Brain microvascular endothelial cell (primary cell): ENCODE measurements around the gene CCL13.

ENCODE experiments used
- DNase-seq: peaks from one replicate; pipeline ENCODE4 v3.0.0-alpha.2; 2020
- H3K27ac ChIP-seq: fragments of 250-450 bp; sonication (Bioruptor Pico); 2 replicates; pipeline ENCODE4 v1.5.1; 2020; ENCODE audit warnings: mild to moderate bottlenecking, moderate library complexity
- H3K27me3 ChIP-seq: fragments of 250-450 bp; sonication (Bioruptor Pico); replicated peaks from 2 replicates; pipeline ENCODE4 v1.5.1; 2020; ENCODE audit warnings: mild to moderate bottlenecking
- H3K36me3 ChIP-seq: fragments of 250-450 bp; sonication (Bioruptor Pico); replicated peaks from 2 replicates; pipeline ENCODE4 v1.5.1; 2020; ENCODE audit warnings: mild to moderate bottlenecking
- H3K4me3 ChIP-seq: 2 replicates; pipeline ENCODE4 v1.5.1; 2011; ENCODE audit warnings: low read depth, mild to moderate bottlenecking, control low read depth, low read length, moderate library complexity
- in situ Hi-C: cut with HindIII; loops from 2 replicates; pipeline ENCODE4 v1.10.0; 2017; ENCODE audit warnings: low sequenced_read_pairs, low pct_ligation_motif_present
- TF ChIP-seq, protein P1 (sequence below): IDR thresholded peaks from 2 replicates; pipeline ENCODE4 v1.5.1; 2011; ENCODE audit warnings: low read depth, mild to moderate bottlenecking, moderate library complexity, low read length, control low read depth, inconsistent platforms; ENCODE audit errors: missing control alignments

The CCL13 gene

GRCh38 chr17:34367486-34368195, 11.4 kb downstream of the CCL13 start:
- in situ Hi-C loops, result loop anchor here (25.0 kb wide), 1 partner anchor 180 kb away; no protein-coding TSS in a partner anchor
- H3K36me3 ChIP-seq, result no peaks in the 10 kb centered on the region
- H3K27ac ChIP-seq, result no peak overlapping the region
- no peaks in the 10 kb centered on the region for H3K27me3 ChIP-seq
- no peak for DNase-seq
- TF ChIP-seq, protein P1, sequence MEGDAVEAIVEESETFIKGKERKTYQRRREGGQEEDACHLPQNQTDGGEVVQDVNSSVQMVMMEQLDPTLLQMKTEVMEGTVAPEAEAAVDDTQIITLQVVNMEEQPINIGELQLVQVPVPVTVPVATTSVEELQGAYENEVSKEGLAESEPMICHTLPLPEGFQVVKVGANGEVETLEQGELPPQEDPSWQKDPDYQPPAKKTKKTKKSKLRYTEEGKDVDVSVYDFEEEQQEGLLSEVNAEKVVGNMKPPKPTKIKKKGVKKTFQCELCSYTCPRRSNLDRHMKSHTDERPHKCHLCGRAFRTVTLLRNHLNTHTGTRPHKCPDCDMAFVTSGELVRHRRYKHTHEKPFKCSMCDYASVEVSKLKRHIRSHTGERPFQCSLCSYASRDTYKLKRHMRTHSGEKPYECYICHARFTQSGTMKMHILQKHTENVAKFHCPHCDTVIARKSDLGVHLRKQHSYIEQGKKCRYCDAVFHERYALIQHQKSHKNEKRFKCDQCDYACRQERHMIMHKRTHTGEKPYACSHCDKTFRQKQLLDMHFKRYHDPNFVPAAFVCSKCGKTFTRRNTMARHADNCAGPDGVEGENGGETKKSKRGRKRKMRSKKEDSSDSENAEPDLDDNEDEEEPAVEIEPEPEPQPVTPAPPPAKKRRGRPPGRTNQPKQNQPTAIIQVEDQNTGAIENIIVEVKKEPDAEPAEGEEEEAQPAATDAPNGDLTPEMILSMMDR, result no peak
- no peak overlapping the region for H3K4me3 ChIP-seq

GRCh38 chr17:34368196-34368945, 12.1 kb downstream of the CCL13 start:
- H3K27me3 ChIP-seq, result no peaks in the 10 kb centered on the region
- no peak for DNase-seq
- TF ChIP-seq, protein P1, result no peak
- in situ Hi-C loops, result loop anchor here (25.0 kb wide), 1 partner anchor 181 kb away; no protein-coding TSS in a partner anchor
- H3K36me3 ChIP-seq, result no peaks in the 10 kb centered on the region
- no peak overlapping the region for H3K27ac ChIP-seq
- no peak overlapping the region for H3K4me3 ChIP-seq

DNA sequence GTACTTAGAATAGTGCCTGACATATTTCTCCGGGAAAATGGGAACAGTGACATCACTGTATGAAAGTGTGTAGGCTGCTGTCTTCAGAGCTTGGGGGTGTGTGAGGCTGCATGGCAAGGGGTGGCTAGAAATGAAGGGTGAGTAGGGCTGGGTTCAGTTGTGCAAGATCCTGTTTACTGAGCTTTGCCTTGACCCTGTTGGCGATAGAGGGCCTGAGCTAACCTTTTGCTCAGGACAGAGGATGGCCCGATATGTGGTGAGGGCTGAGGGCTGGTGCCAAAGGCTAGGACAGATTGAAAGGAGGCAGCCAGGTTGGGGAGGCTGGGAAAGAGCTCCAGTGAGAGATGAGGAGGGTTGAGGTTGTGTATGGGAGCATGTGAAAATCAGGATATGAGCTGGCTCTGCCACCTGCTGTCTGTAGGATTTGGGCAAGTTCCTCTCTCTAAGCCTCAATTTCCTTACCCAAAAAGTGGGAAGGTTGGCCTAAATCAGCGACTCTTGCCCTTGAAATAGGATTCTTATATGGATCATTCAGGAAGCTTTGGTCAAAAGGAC, 12.7 kb downstream of the CCL13 start:
- no peak overlapping the region for H3K27ac ChIP-seq
- H3K4me3 ChIP-seq, result no peak overlapping the region
- no peaks in the 10 kb centered on the region for H3K36me3 ChIP-seq
- in situ Hi-C loops, result loop anchor here (25.0 kb wide), 1 partner anchor 182 kb away; no protein-coding TSS in a partner anchor
- H3K27me3 ChIP-seq, result no peaks in the 10 kb centered on the region
- TF ChIP-seq, protein P1, result no peak
- DNase-seq, result no peak

GRCh38 chr17:34369571-34369970, 13.3 kb downstream of the CCL13 start:
- no peaks in the 10 kb centered on the region for H3K27me3 ChIP-seq
- TF ChIP-seq, protein P1, result no peak
- no peak overlapping the region for H3K4me3 ChIP-seq
- no peak for DNase-seq
- in situ Hi-C loops, result loop anchor here (25.0 kb wide), 1 partner anchor 182 kb away; no protein-coding TSS in a partner anchor
- no peaks in the 10 kb centered on the region for H3K36me3 ChIP-seq
- no peak overlapping the region for H3K27ac ChIP-seq

GRCh38 chr17:34370376-34370996, 14.2 kb downstream of the CCL13 start:
- in situ Hi-C loops, result loop anchor here (25.0 kb wide), 1 partner anchor 183 kb away; no protein-coding TSS in a partner anchor
- H3K36me3 ChIP-seq, result no peaks in the 10 kb centered on the region
- DNase-seq, result no peak
- TF ChIP-seq, protein P1, result no peak
- no peaks in the 10 kb centered on the region for H3K27me3 ChIP-seq
- H3K4me3 ChIP-seq, result no peak overlapping the region
- no peak overlapping the region for H3K27ac ChIP-seq
